Measurements from ENCODE around the gene SLC37A2.

DNA sequence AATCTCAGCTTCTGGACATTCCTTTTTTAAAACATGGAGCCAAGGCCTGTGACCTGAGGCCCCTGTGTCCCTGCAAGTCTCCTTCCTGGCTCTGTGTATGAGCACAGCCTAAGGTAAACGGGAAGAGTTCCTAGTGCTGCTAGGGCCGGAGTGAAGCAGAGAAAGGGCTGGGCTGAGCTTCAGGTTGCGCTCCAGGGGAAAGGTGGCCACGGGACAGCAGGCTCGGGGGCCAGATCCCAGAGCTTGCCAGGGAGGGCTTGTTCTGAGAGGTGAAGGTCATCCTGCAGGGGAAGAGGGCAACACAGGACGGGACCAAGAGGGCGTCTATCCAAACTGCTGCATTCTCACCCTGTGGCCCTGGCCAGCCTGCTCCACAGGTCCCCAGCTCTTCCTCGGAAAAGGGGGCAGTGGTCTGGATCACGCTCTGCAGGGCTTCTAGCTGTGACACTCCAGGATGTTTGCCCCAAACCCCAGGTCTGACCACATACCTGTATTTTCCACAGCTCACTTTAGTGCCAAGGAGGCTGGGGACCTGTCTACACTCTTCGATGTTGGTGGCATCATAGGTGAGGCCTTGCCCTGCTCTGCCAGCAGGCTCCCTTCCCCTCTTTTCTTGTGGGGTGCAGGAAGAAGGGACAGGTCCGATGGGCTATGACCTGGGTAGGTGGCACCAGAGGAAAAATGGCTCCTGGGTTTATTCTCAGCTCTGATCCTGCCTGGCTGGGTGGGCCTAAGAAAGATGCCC, 20.4 kb downstream of the SLC37A2 start:
- TF ChIP-seq, protein P1, sequence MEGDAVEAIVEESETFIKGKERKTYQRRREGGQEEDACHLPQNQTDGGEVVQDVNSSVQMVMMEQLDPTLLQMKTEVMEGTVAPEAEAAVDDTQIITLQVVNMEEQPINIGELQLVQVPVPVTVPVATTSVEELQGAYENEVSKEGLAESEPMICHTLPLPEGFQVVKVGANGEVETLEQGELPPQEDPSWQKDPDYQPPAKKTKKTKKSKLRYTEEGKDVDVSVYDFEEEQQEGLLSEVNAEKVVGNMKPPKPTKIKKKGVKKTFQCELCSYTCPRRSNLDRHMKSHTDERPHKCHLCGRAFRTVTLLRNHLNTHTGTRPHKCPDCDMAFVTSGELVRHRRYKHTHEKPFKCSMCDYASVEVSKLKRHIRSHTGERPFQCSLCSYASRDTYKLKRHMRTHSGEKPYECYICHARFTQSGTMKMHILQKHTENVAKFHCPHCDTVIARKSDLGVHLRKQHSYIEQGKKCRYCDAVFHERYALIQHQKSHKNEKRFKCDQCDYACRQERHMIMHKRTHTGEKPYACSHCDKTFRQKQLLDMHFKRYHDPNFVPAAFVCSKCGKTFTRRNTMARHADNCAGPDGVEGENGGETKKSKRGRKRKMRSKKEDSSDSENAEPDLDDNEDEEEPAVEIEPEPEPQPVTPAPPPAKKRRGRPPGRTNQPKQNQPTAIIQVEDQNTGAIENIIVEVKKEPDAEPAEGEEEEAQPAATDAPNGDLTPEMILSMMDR (IDR thresholded peaks at IDR 0.05) = no peak
- TF ChIP-seq POLR2A (IDR thresholded peaks at IDR 0.05; ENCODE audit: low read depth) (no peak), POLR2AphosphoS5 (IDR thresholded peaks at IDR 0.05) (no peak), EP300 (IDR thresholded peaks at IDR 0.05) (no peak)
